ENCODE measurements around the gene RAD51B.

Gene RAD51B

DNA sequence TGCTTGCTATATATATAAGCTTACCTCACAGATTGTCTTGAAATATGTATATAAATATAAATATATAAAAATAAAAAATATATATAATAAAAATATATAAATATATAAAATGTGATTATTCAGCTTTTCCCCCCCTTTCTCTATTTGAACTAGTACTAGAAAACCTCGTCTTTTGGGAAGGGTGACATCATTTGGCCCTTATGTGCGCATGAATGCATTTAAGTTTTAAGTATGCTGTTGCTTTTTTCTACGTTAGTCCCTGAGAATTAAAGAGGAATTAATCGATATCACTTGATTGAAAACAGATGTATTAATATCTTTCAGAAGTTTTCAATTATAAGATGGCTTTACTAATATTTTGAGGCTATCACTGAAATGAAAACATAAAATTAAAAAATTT, 69.9 kb downstream of the RAD51B start:
- in situ Hi-C loops (cut with MboI; ENCODE audit: low sequenced_read_pairs): no loop called here

DNA sequence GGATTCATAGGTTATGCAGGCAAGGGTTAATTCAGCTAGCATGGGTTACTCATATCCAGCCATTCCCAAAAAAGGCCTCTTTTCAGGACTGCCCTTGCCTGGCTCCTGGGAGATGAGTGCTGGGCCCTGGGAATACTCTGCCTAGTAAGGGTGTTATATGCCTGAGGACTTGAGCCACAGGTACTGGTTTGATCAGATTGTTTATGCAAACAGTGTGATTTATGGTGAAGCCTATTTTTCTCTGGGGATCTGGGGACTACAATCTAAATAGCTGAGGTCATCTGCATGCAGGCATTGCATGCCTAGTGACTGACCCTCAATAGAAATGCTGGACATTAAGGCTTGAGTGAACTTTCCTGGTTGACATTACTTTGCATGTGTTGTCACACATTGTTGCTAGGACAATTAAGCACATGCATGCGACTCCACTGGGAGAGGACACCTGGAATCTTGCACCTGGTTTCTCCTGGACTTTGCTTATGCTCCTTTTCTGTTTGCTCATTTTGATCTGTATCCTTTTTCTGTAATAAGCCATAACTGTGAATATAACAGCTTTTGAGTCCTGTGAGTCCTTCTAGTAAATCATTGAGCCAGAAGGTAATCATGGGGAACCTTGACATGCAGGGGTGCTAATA, 73.0 kb downstream of the RAD51B start:
- in situ Hi-C loops (cut with MboI; ENCODE audit: low sequenced_read_pairs): no loop called here

DNA sequence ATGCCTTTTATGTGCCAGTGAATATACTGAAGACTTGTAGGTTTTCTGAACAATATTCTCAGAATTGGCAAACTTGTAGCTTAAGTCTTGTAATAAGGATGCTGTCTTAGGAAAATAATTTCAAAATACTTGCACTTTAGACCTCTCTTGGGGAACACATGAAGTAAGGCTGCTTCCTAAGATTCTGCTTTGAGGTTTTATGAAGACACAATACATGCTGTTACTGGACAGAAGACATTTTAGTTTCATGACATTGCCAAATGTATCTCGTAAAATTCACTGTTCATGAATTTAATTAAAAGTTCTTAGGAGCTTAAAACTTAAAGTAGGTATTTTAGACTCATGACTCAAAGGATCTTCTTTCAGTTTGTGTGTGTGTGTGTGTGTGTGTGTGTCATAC, 80.7 kb downstream of the RAD51B start:
- in situ Hi-C loops (cut with MboI; ENCODE audit: low sequenced_read_pairs): no loop called here

DNA sequence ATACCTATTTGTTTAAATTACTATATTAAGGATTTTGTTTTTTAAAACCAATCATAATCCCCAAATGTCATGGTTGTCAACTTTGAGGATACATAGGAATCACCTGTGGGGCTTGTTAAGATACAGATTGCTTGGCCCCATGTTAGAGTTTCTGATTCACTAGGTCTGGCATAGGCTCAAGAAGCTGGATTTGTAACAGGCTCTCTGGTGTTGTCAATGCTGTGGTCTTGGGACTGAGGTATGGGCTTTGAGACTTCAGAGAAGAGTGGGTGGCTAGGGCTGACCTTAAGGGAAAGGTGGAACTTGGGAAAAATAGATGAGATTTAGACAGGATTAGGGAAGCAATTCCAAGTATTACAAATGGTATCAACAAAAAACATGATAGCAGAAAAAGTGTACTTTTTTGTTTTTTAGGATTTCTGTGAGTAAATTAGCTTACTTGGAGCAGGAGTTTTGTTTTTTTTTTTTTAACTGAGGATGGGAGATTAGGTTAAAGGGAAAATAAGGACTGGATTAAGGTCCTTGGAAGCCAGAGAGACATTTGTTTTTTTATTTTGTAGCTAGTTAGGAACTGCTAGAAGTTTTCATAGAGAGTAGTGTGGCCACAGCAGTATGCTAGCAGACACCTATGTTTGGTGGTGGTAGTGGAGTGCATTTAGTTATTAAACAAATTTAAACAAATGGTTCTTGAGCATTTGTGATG, 88.6 kb downstream of the RAD51B start:
- in situ Hi-C loops (cut with MboI; ENCODE audit: low sequenced_read_pairs): no loop called here

DNA sequence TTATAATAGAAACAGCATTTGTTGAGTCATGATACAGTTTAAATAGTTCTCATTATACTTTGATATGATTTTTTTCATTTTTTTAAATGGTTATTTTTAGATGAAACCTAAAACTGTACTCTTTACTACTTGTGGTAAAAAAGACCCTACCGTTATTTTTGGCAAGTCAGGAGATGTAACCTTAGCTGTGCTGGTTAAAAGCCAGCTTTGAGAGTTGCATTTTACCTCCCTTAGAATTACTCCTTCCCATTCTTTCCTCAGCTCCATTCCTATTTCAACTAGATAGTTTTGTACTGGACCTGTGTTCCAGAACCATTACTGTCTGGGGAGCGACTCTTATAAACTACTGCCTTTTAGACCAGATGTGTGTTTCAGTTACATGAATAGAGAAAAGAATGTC, 92.0 kb downstream of the RAD51B start:
- in situ Hi-C loops (cut with MboI; ENCODE audit: low sequenced_read_pairs): no loop called here

DNA sequence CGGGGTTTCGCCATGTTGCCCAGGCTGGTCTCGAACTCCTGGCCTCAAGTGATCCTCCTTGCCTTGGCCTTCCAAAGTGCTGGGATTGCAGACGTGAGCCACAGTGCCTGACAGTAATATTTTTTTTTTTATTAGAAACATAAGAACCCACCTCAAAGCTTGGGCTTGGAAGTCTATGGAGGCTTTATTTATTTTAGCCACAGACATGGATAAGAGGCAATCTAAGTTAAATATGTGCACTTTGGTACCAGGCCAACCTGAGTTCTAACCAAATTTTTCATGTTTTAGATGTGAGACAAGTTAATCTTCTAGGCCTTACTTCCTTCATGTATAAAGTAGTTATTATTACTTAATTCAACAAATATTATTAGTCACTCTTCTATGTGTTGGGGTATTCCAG, 96.9 kb downstream of the RAD51B start:
- in situ Hi-C loops (cut with MboI; ENCODE audit: low sequenced_read_pairs): no loop called here

DNA sequence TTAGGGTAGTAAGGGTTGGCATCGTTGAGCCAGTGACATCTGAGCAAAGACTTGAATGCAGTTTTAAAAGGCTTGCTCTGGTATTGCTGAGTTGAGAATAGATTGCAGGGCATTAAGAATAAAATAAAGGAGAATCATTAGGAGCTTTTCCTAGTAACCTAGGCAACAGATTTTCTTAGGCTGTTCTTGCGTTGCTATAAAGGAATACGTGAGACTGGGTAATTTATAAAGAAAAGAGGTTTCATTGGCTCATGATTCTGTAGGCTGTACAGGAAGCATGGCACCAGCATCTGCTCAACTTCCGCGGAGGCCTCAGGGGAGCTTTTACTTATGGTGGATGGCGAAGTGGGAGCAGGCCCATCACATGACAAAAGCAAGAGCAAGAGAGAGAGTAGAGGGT, 97.4 kb downstream of the RAD51B start:
- in situ Hi-C loops (cut with MboI; ENCODE audit: low sequenced_read_pairs): no loop called here

DNA sequence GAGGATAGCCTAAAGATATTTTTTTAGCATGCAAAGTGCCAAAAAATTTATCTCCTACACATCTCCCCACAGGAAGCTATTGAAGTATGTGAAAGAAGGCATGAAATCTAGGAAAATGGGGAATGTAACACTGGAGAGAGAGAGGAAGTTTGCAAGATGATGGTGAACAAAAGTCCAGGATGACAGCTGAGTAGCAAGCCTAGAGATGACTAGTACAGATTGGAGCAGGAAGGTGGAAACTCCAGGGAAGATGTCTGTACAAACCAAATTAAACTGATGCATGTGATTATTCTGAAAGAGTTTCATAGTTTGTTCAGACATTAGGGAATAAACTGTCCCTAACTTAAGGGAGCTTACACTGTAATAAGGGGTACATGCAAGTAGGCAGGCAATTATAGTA, 99.3 kb downstream of the RAD51B start:
- in situ Hi-C loops (cut with MboI; ENCODE audit: low sequenced_read_pairs): no loop called here

DNA sequence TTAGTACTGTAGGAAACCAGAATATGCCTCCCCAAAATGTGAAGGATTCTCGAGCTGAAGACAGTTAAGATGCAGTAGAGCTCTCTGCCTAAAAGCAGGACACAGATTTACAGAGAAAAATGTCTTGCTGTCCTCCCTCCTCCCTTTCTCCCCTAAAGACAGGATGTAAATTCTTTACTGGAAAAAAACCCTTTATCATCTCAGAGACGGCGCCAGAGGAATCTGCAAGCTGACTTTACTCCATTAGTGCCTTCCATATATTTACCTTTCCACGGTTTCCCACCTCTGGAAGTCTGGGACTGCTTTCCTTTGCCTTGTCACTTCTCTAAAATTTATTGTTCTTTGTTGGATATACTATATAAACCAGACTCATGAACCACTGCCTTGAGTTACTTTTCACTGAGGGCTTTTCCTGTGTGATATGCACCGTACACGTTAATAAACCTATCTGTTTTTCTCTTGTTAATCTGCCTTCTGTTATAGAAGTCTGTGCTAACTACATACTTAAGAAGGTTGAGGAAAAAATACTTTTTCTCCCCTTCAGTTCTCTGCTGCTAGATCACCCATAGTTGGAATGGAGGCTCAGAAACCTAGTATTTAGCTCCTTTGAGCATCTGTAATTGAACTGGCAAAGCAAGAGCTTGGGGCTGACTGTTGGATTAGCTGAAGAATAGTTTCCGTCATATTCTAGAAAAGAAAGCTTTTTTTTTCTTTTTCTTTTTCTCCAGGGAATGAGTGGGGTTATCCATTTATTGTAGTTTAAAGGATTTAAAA, 99.9 kb downstream of the RAD51B start:
- in situ Hi-C loops (cut with MboI; ENCODE audit: low sequenced_read_pairs): no loop called here

DNA sequence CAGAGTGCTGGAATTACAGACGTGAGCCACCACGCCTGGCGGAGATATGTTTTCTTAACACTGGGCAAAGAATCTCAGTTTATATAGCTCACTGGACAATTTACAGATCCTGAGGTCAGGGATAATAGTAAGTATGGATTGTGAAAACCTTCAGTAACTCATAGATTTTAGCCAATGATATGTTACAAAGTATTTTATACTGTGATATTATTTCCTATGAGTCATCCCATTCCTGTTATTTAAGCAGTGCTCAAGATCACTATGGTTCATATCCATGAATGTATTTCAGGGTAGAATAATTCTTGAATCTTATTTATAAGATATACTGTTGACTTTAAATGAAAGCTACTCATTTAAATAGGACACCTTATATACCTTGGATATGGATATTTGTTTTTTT, 107.2 kb downstream of the RAD51B start:
- in situ Hi-C loops (cut with MboI; ENCODE audit: low sequenced_read_pairs): loop anchor here (25.0 kb wide), 1 partner anchor 885 kb away; no protein-coding TSS in a partner anchor

DNA sequence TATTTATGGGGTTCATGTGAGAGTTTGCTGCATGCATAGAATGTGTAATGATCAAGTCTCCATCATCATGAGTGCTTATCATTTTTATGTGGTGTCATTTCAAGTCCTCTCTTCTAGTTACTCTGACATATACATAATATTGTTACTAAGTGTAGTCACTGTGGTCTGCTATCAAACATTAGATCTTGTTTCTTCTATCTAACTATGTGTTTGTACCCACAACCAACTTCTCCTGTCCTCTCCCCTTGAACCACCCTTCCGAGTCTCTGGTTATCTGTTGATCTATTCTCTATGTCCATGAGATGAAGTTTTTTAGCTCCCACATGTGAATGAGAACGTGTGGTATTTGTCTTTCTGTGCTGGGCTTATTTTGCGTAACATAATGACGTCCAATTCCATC, 107.7 kb downstream of the RAD51B start:
- in situ Hi-C loops (cut with MboI; ENCODE audit: low sequenced_read_pairs): loop anchor here (25.0 kb wide), 1 partner anchor 885 kb away; no protein-coding TSS in a partner anchor

DNA sequence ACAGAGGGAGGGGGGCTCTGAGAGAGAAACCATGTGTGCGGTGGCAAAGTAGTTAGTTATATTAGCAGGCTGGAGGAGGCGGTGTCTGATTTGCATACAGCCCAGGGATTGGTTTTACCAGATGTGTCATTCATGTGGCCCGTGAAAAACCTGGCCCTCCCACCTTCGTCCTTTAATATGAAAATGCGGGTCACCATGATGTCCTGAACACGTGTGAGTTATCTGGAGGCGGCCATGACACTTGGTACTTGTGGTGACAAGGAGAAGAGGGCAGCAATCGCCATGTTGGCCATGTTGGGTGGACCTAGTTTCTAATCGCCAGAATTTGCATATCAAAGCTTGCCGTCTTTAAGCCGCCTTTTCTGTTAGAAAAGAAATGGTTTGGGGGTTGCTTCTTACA, 108.8 kb downstream of the RAD51B start:
- in situ Hi-C loops (cut with MboI; ENCODE audit: low sequenced_read_pairs): loop anchor here (25.0 kb wide), 1 partner anchor 884 kb away; no protein-coding TSS in a partner anchor

DNA sequence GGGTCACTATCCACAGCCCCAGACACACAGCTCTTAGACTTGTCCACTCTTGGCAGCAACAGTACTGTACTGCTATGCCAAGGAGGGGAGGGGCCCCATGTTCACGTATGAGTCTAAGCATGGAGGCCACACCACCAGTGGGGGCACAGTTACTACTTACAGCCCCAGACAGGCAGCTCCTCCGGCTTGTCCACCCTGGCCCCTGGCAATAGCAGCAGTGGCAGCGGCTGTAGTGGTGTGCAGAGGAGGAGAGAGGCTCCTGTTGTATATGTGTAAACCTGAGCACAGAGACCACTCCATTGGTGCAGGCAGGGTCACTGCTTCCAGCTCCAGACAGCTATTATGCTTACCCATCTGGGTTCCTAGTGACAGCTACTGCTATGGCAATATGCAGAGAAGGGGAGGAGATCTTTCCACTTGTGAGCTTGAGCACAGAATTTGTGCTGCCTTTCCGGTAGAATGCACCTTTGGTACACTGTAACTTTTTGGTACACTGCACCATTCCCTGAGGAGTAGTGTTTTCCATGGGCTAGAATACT, 113.2 kb downstream of the RAD51B start:
- in situ Hi-C loops (cut with MboI; ENCODE audit: low sequenced_read_pairs): loop anchor here (25.0 kb wide), 1 partner anchor 880 kb away; no protein-coding TSS in a partner anchor

DNA sequence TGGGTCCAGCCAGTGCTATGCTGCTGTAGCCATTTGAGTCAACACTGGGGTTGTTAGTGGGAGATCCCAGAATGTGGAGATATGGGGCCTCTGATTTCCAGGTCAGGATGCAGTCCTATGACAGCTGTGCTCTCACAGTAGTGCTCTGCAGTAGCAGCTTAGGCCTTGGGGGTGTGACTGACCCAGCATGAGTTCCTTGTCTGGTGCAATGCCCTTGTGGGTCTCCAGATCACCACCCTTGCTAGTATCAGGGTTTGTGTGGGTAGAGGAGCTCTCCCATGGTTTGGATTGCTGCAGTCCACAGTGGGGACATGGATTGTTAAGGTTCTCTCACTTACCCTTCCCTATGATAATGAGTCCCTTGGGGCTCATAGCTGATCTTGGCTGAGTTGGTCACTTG, 113.7 kb downstream of the RAD51B start:
- in situ Hi-C loops (cut with MboI; ENCODE audit: low sequenced_read_pairs): loop anchor here (25.0 kb wide), 1 partner anchor 879 kb away; no protein-coding TSS in a partner anchor

DNA sequence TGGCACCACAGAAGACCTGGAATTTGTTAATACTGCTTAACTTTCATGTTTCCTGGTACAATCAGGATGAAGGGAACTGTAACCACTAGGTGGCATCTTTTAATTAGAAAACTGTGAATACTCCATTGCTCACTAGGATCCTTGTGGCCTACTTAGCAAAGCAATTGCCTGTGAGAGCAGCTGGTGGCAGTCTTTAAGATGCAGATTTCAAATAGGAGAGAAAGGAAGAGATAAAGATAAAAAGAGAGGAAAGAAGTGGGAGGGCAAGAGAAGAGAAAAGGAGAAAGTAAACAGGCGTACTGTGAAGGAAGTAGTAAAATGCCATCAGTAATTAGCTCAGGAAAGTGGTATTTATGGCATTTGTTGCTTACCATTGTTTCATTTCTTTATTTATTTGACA, 114.5 kb downstream of the RAD51B start:
- in situ Hi-C loops (cut with MboI; ENCODE audit: low sequenced_read_pairs): loop anchor here (25.0 kb wide), 1 partner anchor 878 kb away; no protein-coding TSS in a partner anchor

DNA sequence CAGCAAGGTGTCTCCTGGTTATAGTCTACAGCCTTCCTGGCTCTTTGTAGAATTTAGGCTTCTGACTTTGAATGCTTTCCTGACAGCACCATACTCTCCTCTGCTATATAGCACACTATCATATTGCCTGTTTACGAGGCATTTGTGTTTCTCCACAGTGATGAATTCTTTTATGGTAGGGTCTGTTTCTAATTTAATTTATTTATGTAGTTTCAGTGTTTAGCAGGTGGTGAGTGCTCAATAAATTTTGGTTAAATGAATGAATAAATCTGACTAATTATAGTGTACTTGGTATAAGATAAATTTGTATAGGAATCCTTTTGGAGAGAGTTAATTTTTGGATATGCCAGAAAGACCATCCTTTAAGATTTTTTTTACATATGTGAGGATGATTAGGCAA, 115.3 kb downstream of the RAD51B start:
- in situ Hi-C loops (cut with MboI; ENCODE audit: low sequenced_read_pairs): loop anchor here (25.0 kb wide), 1 partner anchor 877 kb away; no protein-coding TSS in a partner anchor

DNA sequence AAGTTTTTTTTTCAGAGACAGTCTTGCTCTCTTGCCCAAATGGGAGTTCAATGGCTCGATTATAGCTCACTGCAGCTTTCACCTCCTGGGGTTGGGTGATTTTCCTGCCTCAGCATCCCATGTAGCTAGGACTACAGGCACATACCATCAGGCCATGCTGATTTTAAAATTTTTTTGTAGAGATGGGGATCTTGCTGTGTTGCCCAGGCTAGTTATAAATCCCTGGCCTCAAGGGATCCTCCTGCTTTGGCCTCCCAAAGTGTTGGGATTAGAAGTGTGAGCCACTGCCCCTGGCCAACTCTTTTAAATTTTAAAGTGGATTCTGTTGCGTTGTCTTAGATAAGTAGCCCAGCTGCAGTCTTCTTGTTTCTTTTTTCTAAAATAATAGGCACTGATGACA, 115.8 kb downstream of the RAD51B start:
- in situ Hi-C loops (cut with MboI; ENCODE audit: low sequenced_read_pairs): loop anchor here (25.0 kb wide), 1 partner anchor 877 kb away; no protein-coding TSS in a partner anchor

DNA sequence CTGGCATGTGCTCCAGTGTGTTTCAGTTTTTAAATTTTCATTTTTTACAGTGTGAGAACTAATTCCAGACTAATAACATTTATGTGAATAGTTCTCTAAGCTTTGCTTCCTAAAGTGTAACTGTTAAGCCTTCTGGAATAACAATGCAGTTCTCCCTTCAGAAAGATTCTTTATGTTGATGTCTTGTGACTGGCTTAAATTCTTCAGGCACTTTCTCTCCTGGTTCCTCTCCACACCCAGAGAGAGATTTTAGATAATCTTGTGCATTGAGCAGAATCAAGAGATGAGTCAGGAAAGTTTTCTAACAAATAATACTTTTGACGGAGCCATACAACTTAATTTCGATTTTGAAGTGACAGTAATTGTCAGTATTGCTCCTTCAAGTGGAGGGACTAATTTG, 118.5 kb downstream of the RAD51B start:
- in situ Hi-C loops (cut with MboI; ENCODE audit: low sequenced_read_pairs): loop anchor here (25.0 kb wide), 1 partner anchor 874 kb away; no protein-coding TSS in a partner anchor

DNA sequence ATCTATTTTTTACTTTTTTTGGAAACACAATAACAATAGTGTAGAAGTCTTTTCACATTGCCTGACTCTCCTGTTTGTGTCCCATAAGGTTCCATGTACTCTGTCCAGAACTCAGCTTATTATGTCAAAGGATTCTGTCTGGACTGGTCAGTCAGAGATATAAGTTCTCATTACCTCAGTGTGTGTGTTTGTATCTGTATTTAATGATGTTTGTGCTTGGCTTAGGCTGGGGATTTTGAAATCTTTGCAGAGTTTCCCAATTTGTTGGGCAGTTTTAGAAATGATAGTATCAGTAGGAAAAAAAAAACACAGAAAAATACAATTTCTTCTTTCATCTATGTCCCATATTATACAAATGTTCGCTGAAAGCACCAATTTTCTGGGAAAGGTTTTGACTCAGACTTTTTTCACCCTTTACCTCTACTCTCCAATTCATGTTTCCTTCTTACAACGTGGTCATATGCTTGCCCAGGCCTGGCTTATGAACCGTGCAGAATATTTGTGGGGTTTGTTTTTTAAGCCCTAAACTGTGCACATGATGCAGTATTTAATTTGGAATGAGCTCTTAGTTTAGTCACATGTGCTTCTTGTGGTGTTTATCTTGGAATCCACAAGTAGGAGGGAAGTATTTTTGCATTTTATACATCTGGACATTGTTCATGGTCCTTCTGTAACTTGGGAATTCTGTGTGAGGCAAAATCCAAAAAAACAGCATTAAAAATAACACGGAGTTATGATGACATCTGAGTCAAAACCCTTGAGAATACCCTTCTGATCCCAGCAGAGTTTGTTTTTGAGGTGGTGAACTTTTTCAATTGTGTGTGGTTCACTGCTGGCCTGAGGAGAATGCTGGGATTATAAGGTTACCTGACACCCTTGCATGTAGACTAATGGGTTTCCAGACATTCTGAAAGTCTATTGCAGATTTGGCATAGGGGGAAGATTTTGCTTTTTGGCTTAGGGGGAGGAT, 121.2 kb downstream of the RAD51B start:
- in situ Hi-C loops (cut with MboI; ENCODE audit: low sequenced_read_pairs): loop anchor here (25.0 kb wide), 1 partner anchor 872 kb away; no protein-coding TSS in a partner anchor
